Epithelial cell of esophagus (primary cell): ENCODE data around the gene SND1.

Experiments
- DNase-seq: peaks from one replicate; pipeline ENCODE4 v3.0.0; 2010; ENCODE audit warnings: low read depth
- H3K4me3 ChIP-seq: 2 replicates; pipeline ENCODE4 v1.5.1; 2011; ENCODE audit warnings: mild to moderate bottlenecking, low read length, control low read depth
- CTCF ChIP-seq: IDR thresholded peaks from 2 replicates; pipeline ENCODE4 v1.5.1; 2011; ENCODE audit warnings: low read depth, mild to moderate bottlenecking, low read length, control low read depth, inconsistent platforms; ENCODE audit not compliant: insufficient read depth; ENCODE audit errors: missing control alignments

SND1 gene

GRCh38 chr7:128032605-128033235 lies 380.7 kb downstream of the SND1 start:
- H3K4me3 ChIP-seq: no peak overlapping the region
- no peak for TF ChIP-seq CTCF
- DNase-seq: no peak

- no peak overlapping the region for H3K4me3 ChIP-seq
- DNase-seq: no peak
- no peak for TF ChIP-seq CTCF
Observed at GRCh38 chr7:128033246-128033645, 381.3 kb downstream of the SND1 start.

- H3K4me3 ChIP-seq: no peak overlapping the region
- no peak for TF ChIP-seq CTCF
- DNase-seq: no peak
Observed at GRCh38 chr7:128034825-128035224, 382.8 kb downstream of the SND1 start.

GRCh38 chr7:128035712-128036111 lies 383.7 kb downstream of the SND1 start:
- TF ChIP-seq CTCF: peak; percentile 50
- no peak for DNase-seq

GRCh38 chr7:128036226-128036940 lies 384.4 kb downstream of the SND1 start:
- DNase-seq: no peak
- TF ChIP-seq CTCF: no peak
- no peak overlapping the region for H3K4me3 ChIP-seq

More at GRCh38 chr7:128035712-128036111, 383.7 kb downstream of the SND1 start:
- no peak overlapping the region for H3K4me3 ChIP-seq

GRCh38 chr7:128037081-128037480 lies 385.1 kb downstream of the SND1 start:
- TF ChIP-seq CTCF: no peak
- no peak for DNase-seq
- H3K4me3 ChIP-seq: no peak overlapping the region
